CD1c-positive myeloid dendritic cell (primary cell): ENCODE data around the gene KCNE3.

Source experiments
- DNase-seq: peaks from one replicate; pipeline ENCODE4 v3.0.0-alpha.2; 2016; ENCODE audit errors: extremely low spot score

KCNE3 gene

GRCh38 chr11:74466916-74467885, at the start of gene KCNE3:
Gene KCNE3 (minus strand): TSS chr11:74467549. CDS start chr11:74457563, 9,986 bp downstream.
- peak; percentile 51 for DNase-seq

GRCh38 chr11:74507582-74507981, 40.2 kb upstream of the KCNE3 start:
- DNase-seq: peak; percentile 9

DNA sequence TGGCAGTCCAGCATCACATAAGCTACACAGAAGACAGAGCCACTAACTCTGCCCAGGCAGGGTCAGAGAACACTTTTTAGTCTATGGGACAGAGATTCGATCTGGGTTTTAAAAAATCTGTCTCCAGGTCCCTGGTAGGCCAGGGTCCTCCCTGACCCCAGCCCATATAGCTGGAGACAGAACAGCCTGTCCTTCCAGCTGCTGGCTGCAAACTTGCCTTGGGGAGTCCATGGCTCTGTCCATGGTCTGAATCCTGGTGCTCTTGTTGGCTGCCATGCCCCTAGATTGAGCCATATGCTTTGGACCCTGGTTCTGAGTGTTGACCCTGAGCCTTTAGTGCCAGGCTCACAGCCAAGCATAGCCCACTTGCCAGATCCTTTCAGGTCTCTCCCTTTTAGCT, 39.5 kb upstream of the KCNE3 start:
- DNase-seq: no peak

GRCh38 chr11:74505911-74506310, 38.6 kb upstream of the KCNE3 start:
- DNase-seq: no peak

DNA sequence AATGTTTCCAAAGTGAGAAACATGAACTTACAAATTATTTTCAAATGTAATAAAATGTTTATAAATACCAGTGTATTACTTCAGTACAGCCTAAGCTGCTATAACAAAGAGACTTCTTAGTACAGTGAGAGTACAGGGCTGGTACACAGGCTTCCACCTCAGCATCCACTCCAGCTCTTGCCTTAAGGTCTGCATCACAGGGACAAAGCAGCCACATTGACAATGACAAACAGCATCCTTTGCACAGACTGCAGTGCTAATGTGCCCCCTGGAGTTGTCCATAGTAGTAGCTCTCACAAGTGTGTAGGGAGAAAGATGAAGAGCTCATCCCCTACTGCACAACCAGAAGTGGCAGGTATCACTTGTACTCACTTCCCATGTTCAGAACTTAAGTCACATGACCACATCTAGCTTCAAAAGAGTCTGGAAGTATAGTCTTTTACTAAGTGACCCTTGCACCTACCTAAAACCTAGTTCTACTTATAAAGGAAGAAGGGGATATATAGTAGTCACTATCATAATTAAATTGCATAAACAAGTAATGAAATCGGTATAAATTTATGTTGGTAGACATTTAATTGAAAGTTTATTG, 36.8 kb upstream of the KCNE3 start:
- DNase-seq: no peak

GRCh38 chr11:74494916-74495315, 27.6 kb upstream of the KCNE3 start:
- DNase-seq: no peak

DNA sequence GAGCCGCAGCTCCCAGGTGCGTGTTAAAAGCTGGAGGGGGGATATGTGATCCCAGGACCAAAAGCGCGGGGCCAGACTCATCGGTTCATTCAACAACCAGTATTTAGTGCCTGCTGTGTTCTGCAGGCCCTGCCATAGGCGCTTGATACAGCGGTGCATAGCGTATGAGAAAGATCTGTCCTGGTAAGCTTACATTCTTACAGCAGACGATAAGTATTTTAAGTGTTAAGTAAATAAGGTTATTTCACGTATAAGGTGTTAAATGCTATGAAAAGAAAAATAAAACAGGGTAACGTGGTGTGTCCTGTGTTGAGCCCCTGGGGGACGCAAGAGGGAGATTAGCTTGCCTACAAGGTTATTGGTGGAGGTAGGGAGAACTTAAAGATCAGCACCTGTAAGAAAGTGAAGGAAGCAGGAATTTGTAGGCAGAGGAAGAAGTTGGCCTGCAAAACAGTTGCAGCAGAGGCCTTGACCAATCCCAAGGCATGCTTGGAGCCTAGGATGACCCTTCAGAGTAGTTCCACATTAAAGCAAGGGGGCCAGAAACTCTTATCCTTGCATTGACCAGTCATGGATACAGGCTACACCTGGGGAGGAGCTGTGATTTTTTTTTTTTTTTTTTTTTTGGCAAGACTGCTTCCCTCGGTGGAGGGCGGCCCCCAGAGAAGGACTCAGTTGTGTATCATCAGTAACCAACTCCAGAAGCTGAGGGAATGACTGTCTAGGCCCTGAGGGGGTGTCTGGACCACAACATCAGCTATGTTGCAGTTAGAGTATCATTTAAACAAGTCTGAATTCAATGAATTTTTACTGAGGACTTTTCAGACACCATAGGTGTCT, 26.7 kb upstream of the KCNE3 start:
- DNase-seq: no peak

- DNase-seq: peak; percentile 99
Observed at GRCh38 chr11:74492974-74493790, 25.8 kb upstream of the KCNE3 start, which contains the start of gene LIPT2. Gene LIPT2 (minus strand): TSS chr11:74493724. CDS start chr11:74493703, 21 bp downstream.

GRCh38 chr11:74492084-74492483, 24.7 kb upstream of the KCNE3 start:
- no peak for DNase-seq

DNA sequence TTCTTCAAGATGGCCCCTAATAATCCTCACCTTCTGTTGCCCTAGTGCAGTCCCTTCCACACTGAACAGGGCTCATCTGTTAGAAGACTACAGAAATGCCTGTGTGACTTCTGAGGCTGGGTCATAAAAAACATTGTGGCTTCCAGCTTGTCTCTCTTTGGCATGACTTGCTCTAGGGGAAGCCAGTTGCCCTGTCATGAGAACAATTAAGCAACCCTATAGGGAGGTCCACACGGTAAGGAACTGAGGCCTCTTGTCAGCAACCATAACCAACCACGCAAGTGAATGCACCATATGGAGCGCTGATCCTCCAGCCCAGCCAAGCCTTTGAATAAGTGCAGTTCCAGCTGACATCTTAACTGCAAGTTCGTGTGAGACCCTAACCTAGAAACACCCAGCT, 23.6 kb upstream of the KCNE3 start:
- no peak for DNase-seq

DNA sequence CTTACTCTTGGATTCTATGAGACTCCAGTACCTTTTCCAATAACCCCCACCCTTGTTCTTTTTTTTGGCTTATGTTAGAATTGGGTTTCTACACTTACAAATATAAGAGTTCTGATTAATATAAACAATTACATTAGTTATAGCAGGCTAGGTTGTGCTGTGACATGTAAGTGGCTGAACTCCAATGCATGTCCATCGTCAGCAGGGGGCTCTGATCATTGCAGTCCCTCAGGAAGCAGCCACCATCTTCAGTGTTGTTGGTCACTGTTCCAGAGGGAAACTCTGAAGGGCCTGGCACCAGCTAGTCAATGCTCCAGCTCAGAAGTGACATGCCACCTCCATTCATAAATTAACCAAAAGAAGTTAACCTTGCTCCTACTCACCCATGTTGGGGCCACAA, 20.5 kb upstream of the KCNE3 start:
- DNase-seq: no peak

- DNase-seq: no peak
Observed at GRCh38 chr11:74485868-74486267, 18.5 kb upstream of the KCNE3 start.

GRCh38 chr11:74480688-74481417, 13.5 kb upstream of the KCNE3 start:
- no peak for DNase-seq

- DNase-seq: no peak
Observed at GRCh38 chr11:74479732-74480123, 12.4 kb upstream of the KCNE3 start.

GRCh38 chr11:74478877-74479731, 11.8 kb upstream of the KCNE3 start:
- DNase-seq: no peak

DNA sequence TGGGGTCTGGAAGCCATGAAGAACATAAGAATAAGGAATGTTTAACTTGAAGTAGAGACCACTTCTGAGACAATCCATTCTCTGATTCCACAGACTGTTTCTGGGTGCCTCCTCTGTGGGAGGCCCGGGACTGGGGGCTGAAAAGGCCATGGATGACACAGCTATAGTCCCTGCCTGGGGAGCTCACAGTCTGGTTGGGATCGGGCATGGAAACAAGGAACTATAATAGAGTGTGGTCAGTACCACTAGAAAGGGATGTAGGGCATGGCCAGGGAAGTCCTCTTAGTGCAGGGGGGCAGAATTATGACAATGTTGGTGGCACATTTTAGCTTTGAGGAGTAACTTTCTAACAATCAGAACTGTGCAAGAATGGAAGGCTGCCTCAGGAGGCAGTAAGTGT, 9.2 kb upstream of the KCNE3 start:
- DNase-seq: peak; percentile 52

DNA sequence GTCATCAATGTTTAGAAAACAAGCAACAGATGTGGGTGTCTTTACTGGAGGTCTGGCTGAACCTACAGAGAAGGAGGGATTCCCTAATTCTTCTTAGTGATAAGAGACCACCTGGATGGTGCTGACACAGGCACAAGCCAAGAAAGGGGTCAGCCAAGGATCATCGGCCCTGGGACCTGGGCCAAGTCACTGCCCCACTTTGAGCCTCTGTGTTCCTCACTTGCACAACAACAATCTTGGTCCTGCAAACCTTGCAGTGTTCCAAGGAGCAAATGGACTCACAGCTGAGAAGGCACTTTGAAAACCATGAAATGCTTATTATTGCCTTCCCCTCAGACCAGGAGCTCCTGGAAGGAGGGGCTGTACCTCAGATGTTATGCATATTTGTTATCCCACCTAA, 7.0 kb upstream of the KCNE3 start:
- DNase-seq: no peak

DNA sequence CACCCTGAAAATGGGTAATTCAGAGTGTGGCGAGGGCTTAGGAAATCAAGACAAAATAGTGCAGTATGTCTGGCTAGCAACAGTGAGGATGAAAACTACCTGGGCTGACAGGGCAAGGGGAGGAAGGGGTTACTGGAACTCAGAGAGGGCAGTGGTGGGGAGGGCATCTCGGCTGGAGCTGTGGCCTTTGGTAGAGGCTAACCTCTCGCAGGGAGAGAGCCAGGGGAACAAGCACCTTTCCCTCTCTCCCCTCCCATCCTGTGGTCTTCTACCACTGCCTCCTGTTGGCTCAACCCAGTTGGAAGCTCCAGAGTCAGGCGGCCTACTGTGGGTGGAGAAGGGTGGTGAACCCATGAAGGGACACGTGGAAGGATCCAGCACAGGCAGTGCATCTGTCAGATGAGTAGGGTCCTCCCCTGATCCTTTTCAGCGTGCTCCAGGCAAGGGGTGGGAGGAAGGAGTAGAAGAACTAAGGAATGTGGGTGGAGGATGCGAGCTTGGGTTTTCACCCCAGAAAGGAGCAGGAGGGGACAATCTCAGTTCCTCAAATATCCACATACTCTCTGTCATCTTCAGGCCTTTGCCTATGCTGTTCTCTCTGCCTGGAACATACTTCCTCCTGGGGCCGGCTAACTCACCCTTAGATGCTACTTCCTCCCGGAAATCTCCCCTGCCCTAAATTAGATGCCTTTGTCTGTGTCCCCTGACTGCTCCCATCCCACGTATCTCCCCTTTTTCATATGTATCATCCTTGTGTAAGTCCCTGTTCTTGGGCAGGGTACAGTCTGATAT, 6.2 kb upstream of the KCNE3 start:
- DNase-seq: peak; percentile 83
